GM23338 (cell line): Measurements from ENCODE around the gene IGSF9B. TPM values are rescaled to one million over a fixed set of nuclear protein-coding genes. Genes with fewer than 3 reads are reported as not detected.
A peak's percentile ranks its signal among the peaks of the same experiment; 100 is the strongest.

Experiments used
- ATAC-seq: fragments of 200-7000 bp; cut with Tn5 transposase; 3 replicates; pipeline ENCODE4 v1.9.1; 2020
- DNase-seq: peaks from one replicate; pipeline ENCODE4 v3.0.0-alpha.2; 2015; ENCODE audit warnings: low spot score
- H2AFZ ChIP-seq: fragments of 200-600 bp; sonication (generic); 2 replicates; pipeline ENCODE4 v1.8.0; 2016; ENCODE audit warnings: antibody characterized with exemption, mild to moderate bottlenecking, moderate library complexity
- H3F3A ChIP-seq: fragments of 200-600 bp; sonication (generic); replicated peaks from 2 replicates; pipeline ENCODE4 v1.8.0; 2017; ENCODE audit warnings: antibody characterized with exemption, mixed run types, low read depth
- H3K27ac ChIP-seq: fragments of 200-600 bp; sonication (generic); 2 replicates; pipeline ENCODE4 v1.6.1; 2016; ENCODE audit warnings: low read depth
- H3K27me3 ChIP-seq: fragments of 200-600 bp; sonication (generic); 2 replicates; pipeline ENCODE4 v1.8.0; 2016; ENCODE audit warnings: mild to moderate bottlenecking, mixed run types, moderate library complexity; ENCODE audit not compliant: insufficient read depth
- H3K36me3 ChIP-seq: fragments of 200-600 bp; sonication (generic); 2 replicates; pipeline ENCODE4 v1.8.0; 2016; ENCODE audit warnings: mild to moderate bottlenecking; ENCODE audit not compliant: insufficient read depth
- H3K4me1 ChIP-seq: fragments of 200-600 bp; sonication (generic); 2 replicates; pipeline ENCODE4 v1.8.0; 2016; ENCODE audit warnings: mild to moderate bottlenecking, moderate library complexity; ENCODE audit not compliant: insufficient read depth
- H3K4me2 ChIP-seq: fragments of 200-600 bp; sonication (generic); 2 replicates; pipeline ENCODE4 v1.7.1; 2017; ENCODE audit warnings: mixed run types
- H3K4me3 ChIP-seq: fragments of 200-600 bp; sonication (generic); 2 replicates; pipeline ENCODE4 v1.6.1; 2016; ENCODE audit warnings: mixed run types
- H3K79me2 ChIP-seq: fragments of 200-600 bp; sonication (generic); replicated peaks from 2 replicates; pipeline ENCODE4 v1.8.0; 2017; ENCODE audit warnings: mild to moderate bottlenecking; ENCODE audit not compliant: insufficient read depth
- H3K9me2 ChIP-seq: fragments of 200-600 bp; sonication (generic); 2 replicates; pipeline ENCODE4 v1.8.0; 2017; ENCODE audit not compliant: insufficient read depth
- H4K20me1 ChIP-seq: fragments of 200-600 bp; sonication (generic); replicated peaks from 2 replicates; pipeline ENCODE4 v1.8.0; 2017; ENCODE audit warnings: mild to moderate bottlenecking; ENCODE audit not compliant: insufficient read depth
- H3K27ac Mint-ChIP-seq: 2 replicates; pipeline ENCODE4 v1.8.0; 2020; ENCODE audit warnings: inconsistent platforms, mild to moderate bottlenecking, moderate library complexity, mixed read lengths
- H3K27me3 Mint-ChIP-seq: 3 replicates; pipeline ENCODE4 v1.8.0; 2022; ENCODE audit warnings: low read depth, mild to moderate bottlenecking, moderate library complexity, mixed read lengths, inconsistent platforms; ENCODE audit not compliant: insufficient read depth, poor library complexity
- H3K36me3 Mint-ChIP-seq: 3 replicates; pipeline ENCODE4 v1.8.0; 2021; ENCODE audit warnings: low read depth, mild to moderate bottlenecking, inconsistent platforms, moderate library complexity, mixed read lengths
- H3K4me1 Mint-ChIP-seq: 3 replicates; pipeline ENCODE4 v1.8.0; 2020; ENCODE audit warnings: mild to moderate bottlenecking, inconsistent platforms, mixed read lengths
- H3K4me3 Mint-ChIP-seq: 3 replicates; pipeline ENCODE4 v1.8.0; 2021; ENCODE audit warnings: moderate library complexity, mild to moderate bottlenecking, inconsistent platforms, mixed read lengths
- H3K9me3 Mint-ChIP-seq: 3 replicates; pipeline ENCODE4 v1.8.0; 2020; ENCODE audit warnings: moderate library complexity, mild to moderate bottlenecking, inconsistent platforms, mixed read lengths
- CREB1 ChIP-seq: fragments of 250-450 bp; sonication (Bioruptor Pico); IDR thresholded peaks from 2 replicates; pipeline ENCODE4 v1.5.0; 2020; ENCODE audit warnings: low read depth, mild to moderate bottlenecking, moderate library complexity
- EZH2 ChIP-seq: fragments of 200-600 bp; sonication (generic); IDR thresholded peaks from one replicate; pipeline ENCODE4 v1.8.0; 2017; ENCODE audit warnings: antibody characterized with exemption, mild to moderate bottlenecking, low read depth; ENCODE audit not compliant: unreplicated experiment
- EZH2phosphoT487 ChIP-seq: fragments of 200-600 bp; sonication (generic); IDR thresholded peaks from one replicate; pipeline ENCODE4 v1.8.1; 2018; ENCODE audit warnings: antibody characterized with exemption; ENCODE audit not compliant: unreplicated experiment
- JUNB ChIP-seq: IDR thresholded peaks from one replicate; pipeline ENCODE4 v1.6.1; 2016; ENCODE audit warnings: antibody characterized with exemption; ENCODE audit not compliant: unreplicated experiment
- NANOG ChIP-seq: IDR thresholded peaks from 2 replicates; pipeline ENCODE4 v1.6.1; 2016; ENCODE audit warnings: antibody characterized with exemption, borderline replicate concordance
- POLR2AphosphoS5 ChIP-seq: IDR thresholded peaks from 2 replicates; pipeline ENCODE4 v1.6.1; 2016; ENCODE audit warnings: antibody characterized with exemption, low read depth
- STAT1 ChIP-seq: IDR thresholded peaks from one replicate; pipeline ENCODE4 v1.6.1; 2016; ENCODE audit warnings: antibody characterized with exemption; ENCODE audit not compliant: unreplicated experiment
- ZNF114 ChIP-seq: fragments of 250-450 bp; sonication (Bioruptor Pico); IDR thresholded peaks from 2 replicates; pipeline ENCODE4 v1.5.0; 2020; ENCODE audit warnings: mild to moderate bottlenecking, moderate library complexity
- ZNF331 ChIP-seq: fragments of 250-450 bp; sonication (Bioruptor Pico); IDR thresholded peaks from 2 replicates; pipeline ENCODE4 v1.5.0; 2020; ENCODE audit warnings: low read depth, mild to moderate bottlenecking, moderate library complexity
- polyA plus RNA-seq: library from polyadenylated mRNA; unstranded; fragments of >200 nt; fragmentation: Nextera tagmentation; extraction: Ambion mirVana; gene quantifications from 2 replicates; pipeline ENCODE4 v1.2.1, GENCODE V29; 2016
- total RNA-seq: library from RNA; depleted of rRNA; stranded (reverse); fragments of >200 nt; shearing (Covaris generic); gene quantifications from 2 replicates; pipeline ENCODE4 v1.2.3, GENCODE V29; 2014
- TF ChIP-seq, protein P1 (sequence below): IDR thresholded peaks from 2 replicates; pipeline ENCODE4 v1.6.1; 2016; ENCODE audit warnings: antibody characterized with exemption
- TF ChIP-seq, protein P2 (sequence below): IDR thresholded peaks from one replicate; pipeline ENCODE4 v1.6.1; 2018; ENCODE audit warnings: antibody characterized with exemption; ENCODE audit not compliant: unreplicated experiment
- TF ChIP-seq, protein P3 (sequence below), 2 experiments: fragments of 200-600 bp in 1 of 2; sonication (generic) in 1 of 2; conservative IDR thresholded peaks; 2 replicates each; pipeline versions ENCODE4 v1.5.1 to v1.6.1; 2016 to 2017; ENCODE audit warnings: antibody characterized with exemption in 2 of 2, low read depth in 2 of 2, mild to moderate bottlenecking in 2 of 2, moderate library complexity in 1 of 2

Gene IGSF9B
- total and polyA plus RNA-seq, 2 experiments from 2014 or later: 8.7 to 51.2 TPM

DNA sequence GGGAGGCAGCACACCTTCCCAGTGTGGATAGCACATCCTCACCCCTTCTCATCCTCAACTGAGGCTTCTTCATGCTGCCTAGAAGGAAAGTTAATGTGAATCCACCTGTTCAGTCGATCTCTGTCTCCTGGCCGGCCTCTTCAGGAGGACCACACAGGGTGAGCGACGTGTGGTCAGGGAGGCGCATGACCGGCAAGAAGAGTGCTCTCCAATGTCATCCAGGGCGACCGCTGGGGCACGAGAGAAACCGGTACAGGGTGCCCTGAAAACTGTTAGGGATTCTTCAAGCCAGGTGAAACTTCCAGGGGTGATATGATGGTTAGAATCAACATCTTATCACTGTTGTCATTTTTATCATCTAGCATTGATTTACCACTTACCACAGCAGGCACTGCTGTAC lies 43.0 kb downstream of the IGSF9B start:
- Mint-ChIP-seq H3K4me1 (peaks cover 13% of the 10 kb centered on the region), H3K4me3 (no peak overlapping the region), H3K36me3 (peaks cover 56% of the 10 kb centered on the region), H3K9me3 (no peaks in the 10 kb centered on the region), H3K27ac (no peak overlapping the region), H3K27me3 (peaks cover 4% of the 10 kb centered on the region)
- Histone ChIP-seq H3K27me3 (no peaks in the 10 kb centered on the region), H3K4me1 (0 out of 2 replicates have a peak, but pooled peaks cover 5% of the 10 kb centered on the region), H3K27ac (no peak overlapping the region), H2AFZ (no peak overlapping the region), H4K20me1 (peaks cover 3% of the 10 kb centered on the region; the same call in 1 of the 2 replicates), H3K9me2 (no peaks in the 10 kb centered on the region), H3K79me2 (no peaks in the 10 kb centered on the region), H3K4me2 (no peak overlapping the region), H3F3A (no peaks in the 10 kb centered on the region), H3K4me3 (no peak overlapping the region), H3K36me3 (peaks cover 25% of the 10 kb centered on the region)
- no peak for TF ChIP-seq POLR2AphosphoS5
- TF ChIP-seq, protein P1, sequence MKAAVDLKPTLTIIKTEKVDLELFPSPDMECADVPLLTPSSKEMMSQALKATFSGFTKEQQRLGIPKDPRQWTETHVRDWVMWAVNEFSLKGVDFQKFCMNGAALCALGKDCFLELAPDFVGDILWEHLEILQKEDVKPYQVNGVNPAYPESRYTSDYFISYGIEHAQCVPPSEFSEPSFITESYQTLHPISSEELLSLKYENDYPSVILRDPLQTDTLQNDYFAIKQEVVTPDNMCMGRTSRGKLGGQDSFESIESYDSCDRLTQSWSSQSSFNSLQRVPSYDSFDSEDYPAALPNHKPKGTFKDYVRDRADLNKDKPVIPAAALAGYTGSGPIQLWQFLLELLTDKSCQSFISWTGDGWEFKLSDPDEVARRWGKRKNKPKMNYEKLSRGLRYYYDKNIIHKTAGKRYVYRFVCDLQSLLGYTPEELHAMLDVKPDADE: no peak
- no peak for TF ChIP-seq EZH2
- TF ChIP-seq, protein P2, sequence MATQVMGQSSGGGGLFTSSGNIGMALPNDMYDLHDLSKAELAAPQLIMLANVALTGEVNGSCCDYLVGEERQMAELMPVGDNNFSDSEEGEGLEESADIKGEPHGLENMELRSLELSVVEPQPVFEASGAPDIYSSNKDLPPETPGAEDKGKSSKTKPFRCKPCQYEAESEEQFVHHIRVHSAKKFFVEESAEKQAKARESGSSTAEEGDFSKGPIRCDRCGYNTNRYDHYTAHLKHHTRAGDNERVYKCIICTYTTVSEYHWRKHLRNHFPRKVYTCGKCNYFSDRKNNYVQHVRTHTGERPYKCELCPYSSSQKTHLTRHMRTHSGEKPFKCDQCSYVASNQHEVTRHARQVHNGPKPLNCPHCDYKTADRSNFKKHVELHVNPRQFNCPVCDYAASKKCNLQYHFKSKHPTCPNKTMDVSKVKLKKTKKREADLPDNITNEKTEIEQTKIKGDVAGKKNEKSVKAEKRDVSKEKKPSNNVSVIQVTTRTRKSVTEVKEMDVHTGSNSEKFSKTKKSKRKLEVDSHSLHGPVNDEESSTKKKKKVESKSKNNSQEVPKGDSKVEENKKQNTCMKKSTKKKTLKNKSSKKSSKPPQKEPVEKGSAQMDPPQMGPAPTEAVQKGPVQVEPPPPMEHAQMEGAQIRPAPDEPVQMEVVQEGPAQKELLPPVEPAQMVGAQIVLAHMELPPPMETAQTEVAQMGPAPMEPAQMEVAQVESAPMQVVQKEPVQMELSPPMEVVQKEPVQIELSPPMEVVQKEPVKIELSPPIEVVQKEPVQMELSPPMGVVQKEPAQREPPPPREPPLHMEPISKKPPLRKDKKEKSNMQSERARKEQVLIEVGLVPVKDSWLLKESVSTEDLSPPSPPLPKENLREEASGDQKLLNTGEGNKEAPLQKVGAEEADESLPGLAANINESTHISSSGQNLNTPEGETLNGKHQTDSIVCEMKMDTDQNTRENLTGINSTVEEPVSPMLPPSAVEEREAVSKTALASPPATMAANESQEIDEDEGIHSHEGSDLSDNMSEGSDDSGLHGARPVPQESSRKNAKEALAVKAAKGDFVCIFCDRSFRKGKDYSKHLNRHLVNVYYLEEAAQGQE: no peak
- no peak for TF ChIP-seq JUNB
- TF ChIP-seq ZNF114 (CRISPR knock-in tag): no peak
- TF ChIP-seq ZNF331: no peak
- no peak for TF ChIP-seq EZH2phosphoT487
- TF ChIP-seq, protein P3, sequence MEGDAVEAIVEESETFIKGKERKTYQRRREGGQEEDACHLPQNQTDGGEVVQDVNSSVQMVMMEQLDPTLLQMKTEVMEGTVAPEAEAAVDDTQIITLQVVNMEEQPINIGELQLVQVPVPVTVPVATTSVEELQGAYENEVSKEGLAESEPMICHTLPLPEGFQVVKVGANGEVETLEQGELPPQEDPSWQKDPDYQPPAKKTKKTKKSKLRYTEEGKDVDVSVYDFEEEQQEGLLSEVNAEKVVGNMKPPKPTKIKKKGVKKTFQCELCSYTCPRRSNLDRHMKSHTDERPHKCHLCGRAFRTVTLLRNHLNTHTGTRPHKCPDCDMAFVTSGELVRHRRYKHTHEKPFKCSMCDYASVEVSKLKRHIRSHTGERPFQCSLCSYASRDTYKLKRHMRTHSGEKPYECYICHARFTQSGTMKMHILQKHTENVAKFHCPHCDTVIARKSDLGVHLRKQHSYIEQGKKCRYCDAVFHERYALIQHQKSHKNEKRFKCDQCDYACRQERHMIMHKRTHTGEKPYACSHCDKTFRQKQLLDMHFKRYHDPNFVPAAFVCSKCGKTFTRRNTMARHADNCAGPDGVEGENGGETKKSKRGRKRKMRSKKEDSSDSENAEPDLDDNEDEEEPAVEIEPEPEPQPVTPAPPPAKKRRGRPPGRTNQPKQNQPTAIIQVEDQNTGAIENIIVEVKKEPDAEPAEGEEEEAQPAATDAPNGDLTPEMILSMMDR (conservative IDR thresholded peaks at IDR 0.05; ENCODE audit: low read depth in 2 of 2): no peak
- ATAC-seq (no peak), DNase-seq (no peak)

DNA sequence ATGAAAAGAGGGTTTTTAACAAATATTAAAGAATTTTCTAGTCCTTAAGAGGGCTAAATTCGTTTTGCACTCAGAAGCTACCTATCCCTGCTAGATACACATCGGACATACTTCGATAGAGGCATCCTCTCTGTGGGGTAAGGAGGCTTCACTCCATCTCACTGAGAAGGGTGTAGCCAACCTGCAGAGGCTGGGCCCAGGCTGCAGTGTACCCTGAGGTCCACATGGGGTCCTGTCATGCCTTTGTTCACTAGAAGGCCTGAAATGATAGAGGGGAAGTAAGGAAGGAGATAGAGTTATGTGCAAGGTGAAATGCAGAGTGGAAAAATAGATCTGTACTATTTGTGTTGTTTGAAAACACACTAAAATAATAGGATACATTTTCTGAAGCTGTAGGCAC lies 45.6 kb downstream of the IGSF9B start:
- no peaks in the 10 kb centered on the region for H3K9me3 Mint-ChIP-seq
- no peak overlapping the region for H3K4me3 Mint-ChIP-seq
- peaks cover 25% of the 10 kb centered on the region for H3K36me3 ChIP-seq
- no peak overlapping the region for H3K4me3 ChIP-seq
- no peaks in the 10 kb centered on the region for H3K9me2 ChIP-seq
- no peaks in the 10 kb centered on the region for H3K79me2 ChIP-seq
- no peaks in the 10 kb centered on the region for H3F3A ChIP-seq
- peaks cover 78% of the 10 kb centered on the region for H3K36me3 Mint-ChIP-seq
- H3K4me2 ChIP-seq: no peak overlapping the region
- peaks cover 4% of the 10 kb centered on the region for H3K27me3 Mint-ChIP-seq
- no peak overlapping the region for H2AFZ ChIP-seq
- H3K4me1 ChIP-seq: no peaks in the 10 kb centered on the region
- ATAC-seq (peak; percentile 84), DNase-seq (no peak)
- TF ChIP-seq ZNF114 (CRISPR knock-in tag): no peak
- no peak for TF ChIP-seq STAT1
- TF ChIP-seq, protein P2: no peak
- no peak for TF ChIP-seq EZH2
- TF ChIP-seq JUNB: no peak
- TF ChIP-seq ZNF331: no peak
- TF ChIP-seq, protein P3 (conservative IDR thresholded peaks at IDR 0.05; ENCODE audit: low read depth in 2 of 2): peak; percentile 27 to 32; a peak in 3 of 4 replicates
- no peak for TF ChIP-seq NANOG
- TF ChIP-seq CREB1 (CRISPR knock-in tag): no peak
- H4K20me1 ChIP-seq: peaks cover 3% of the 10 kb centered on the region; the same call in 1 of the 2 replicates
- no peak overlapping the region for H3K27ac ChIP-seq
- no peak overlapping the region for H3K27ac Mint-ChIP-seq
- H3K4me1 Mint-ChIP-seq: peaks cover 3% of the 10 kb centered on the region; the same call in 2 of the 3 replicates
- no peaks in the 10 kb centered on the region for H3K27me3 ChIP-seq
